NCI-H748 treated with DMSO at 0.1 percent for 48 hours (cell line): ENCODE results near the gene LHX1.

ENCODE experiments used
- DNase-seq: peaks from one replicate; lab custom pipeline; 2025; lab: John Stamatoyannopoulos, UW

The LHX1 gene

GRCh38 chr17:36922175-36922574 lies 15.1 kb upstream of the LHX1 start:
- DNase-seq, result no peak

- no peak for DNase-seq
These were observed 13.5 kb upstream of the LHX1 start for GRCh38 chr17:36923814-36924221.

GRCh38 chr17:36926226-36926625 lies 11.0 kb upstream of the LHX1 start:
- no peak for DNase-seq

- DNase-seq, result no peak
These were observed 10.6 kb upstream of the LHX1 start for GRCh38 chr17:36926701-36927100.

GRCh38 chr17:36928471-36929345 lies 8.6 kb upstream of the LHX1 start:
- DNase-seq, result no peak

- no peak for DNase-seq
These were observed 7.3 kb upstream of the LHX1 start for GRCh38 chr17:36929851-36930582.

GRCh38 chr17:36930583-36930900 lies 6.7 kb upstream of the LHX1 start:
- no peak for DNase-seq

- no peak for DNase-seq
These were observed 6.1 kb upstream of the LHX1 start for GRCh38 chr17:36931096-36931696.

- no peak for DNase-seq
These were observed 5.4 kb upstream of the LHX1 start for GRCh38 chr17:36931697-36932382.

GRCh38 chr17:36932383-36932693 lies 4.9 kb upstream of the LHX1 start:
- DNase-seq, result no peak

- no peak for DNase-seq
These were observed 4.4 kb upstream of the LHX1 start for GRCh38 chr17:36932694-36933511.

- peak; percentile 33 for DNase-seq
These were observed 3.6 kb upstream of the LHX1 start for GRCh38 chr17:36933512-36934143.

- DNase-seq, result no peak
These were observed 3.1 kb upstream of the LHX1 start for GRCh38 chr17:36934144-36934691.

GRCh38 chr17:36934692-36935630 lies 2.3 kb upstream of the LHX1 start:
- no peak for DNase-seq

- peak; percentile 9 for DNase-seq
These were observed 1.4 kb upstream of the LHX1 start for GRCh38 chr17:36935671-36936454.

- peak; percentile 55 for DNase-seq
These were observed 747 bp upstream of the LHX1 start for GRCh38 chr17:36936455-36937000.

GRCh38 chr17:36937959-36938565 lies 787 bp downstream of the LHX1 start:
- no peak for DNase-seq

- DNase-seq, result no peak
These were observed 1.3 kb downstream of the LHX1 start for GRCh38 chr17:36938566-36939051.
